HPDE6-E6E7 (cell line): Measurements from ENCODE around the gene GPR132.
"Not testable (repeated sequence)": the region's sequence is repeated elsewhere in the genome, so short reads cannot be mapped to it uniquely, and the experiment has no call there.

Experiments used
- DNase-seq: peaks from one replicate; pipeline ENCODE4 v3.0.0; 2011; ENCODE audit warnings: missing footprints; ENCODE audit errors: extremely low spot score

Gene GPR132

DNA sequence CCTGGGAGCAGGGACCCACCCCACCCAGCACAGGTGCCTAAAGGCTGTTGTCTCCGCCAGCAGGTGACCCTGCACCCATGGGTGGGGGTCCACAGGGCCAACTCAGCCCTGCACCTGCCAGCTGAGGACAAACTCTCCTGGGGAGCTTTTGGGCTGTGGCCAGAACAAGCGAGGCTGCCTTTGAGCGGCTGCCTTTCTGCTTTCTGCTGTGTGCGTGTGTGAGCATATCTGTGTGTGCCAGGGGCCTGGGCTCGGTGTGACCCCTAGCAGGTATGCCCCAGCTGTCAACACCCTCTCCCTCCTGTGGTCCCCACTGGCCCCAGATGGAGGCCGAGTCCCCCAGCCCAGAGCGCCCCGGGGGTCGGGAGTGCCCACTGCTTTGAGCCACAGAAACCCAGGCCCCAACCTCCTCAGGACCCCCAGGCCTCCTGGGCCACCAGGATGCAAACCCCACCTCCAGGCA, 25.9 kb upstream of the GPR132 start:
- DNase-seq = no peak

DNA sequence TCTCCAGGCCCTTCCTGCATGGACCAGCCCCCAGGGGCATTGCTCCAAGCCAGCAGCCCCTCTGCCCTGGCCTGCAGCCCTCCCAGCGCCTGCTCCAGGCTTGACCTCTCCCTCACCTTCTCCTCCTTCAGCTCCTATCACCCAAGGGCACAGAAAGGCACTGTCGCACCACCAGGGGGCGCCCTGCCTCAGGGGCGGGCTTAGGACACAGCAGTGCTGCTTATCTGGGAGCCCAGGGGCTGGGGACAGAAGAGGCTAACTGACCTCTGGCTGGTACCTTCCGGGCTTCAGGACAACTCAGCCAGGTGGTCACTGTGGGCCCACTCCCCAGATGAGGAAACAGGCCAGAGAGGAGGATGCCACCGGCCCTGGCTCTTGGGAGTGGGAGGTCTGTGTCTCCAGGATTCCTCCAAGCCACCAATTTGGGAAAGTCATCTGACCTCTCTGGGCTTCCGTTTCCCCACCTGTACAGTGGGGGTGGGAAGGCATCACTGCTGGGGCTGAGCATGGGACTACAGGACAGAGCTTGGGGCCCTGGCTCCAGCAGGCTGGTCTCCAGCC, 25.3 kb upstream of the GPR132 start:
- DNase-seq = no peak

DNA sequence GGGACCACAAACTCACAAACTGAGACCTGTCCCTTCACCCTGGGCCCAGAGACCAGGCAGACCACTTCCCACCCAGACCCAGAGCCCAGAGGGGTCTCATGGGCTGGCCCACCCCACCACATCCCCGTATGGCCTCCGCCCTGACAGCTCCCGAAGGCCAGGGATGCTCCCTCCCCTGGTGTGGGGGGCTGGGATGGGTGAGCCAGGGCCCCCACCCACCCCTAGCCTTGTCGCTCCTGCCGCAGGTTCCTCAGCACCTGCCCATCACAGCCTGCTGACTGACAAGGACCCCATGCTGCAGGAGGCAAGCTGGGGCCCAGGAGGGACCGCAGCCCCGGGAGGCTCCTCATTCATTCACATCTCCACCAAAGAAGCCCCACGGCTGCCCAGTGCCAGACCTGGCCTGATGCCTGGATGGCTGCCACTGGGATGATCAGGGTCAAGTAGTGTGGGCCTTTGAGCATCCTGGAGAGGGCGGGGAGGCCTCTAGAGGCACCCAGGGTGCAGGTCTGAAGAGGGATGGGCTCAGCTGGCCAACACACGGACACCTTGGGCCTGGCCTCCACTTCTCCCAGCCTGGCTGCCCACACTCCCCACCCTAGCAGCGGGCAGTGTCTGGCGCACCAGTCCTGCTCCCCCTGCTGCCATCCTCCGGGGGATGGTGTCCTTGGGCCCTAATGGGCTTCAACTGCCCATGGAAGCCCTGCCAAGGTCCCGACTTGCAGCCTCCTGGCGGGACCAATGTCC, 24.7 kb upstream of the GPR132 start:
- DNase-seq = no peak

DNA sequence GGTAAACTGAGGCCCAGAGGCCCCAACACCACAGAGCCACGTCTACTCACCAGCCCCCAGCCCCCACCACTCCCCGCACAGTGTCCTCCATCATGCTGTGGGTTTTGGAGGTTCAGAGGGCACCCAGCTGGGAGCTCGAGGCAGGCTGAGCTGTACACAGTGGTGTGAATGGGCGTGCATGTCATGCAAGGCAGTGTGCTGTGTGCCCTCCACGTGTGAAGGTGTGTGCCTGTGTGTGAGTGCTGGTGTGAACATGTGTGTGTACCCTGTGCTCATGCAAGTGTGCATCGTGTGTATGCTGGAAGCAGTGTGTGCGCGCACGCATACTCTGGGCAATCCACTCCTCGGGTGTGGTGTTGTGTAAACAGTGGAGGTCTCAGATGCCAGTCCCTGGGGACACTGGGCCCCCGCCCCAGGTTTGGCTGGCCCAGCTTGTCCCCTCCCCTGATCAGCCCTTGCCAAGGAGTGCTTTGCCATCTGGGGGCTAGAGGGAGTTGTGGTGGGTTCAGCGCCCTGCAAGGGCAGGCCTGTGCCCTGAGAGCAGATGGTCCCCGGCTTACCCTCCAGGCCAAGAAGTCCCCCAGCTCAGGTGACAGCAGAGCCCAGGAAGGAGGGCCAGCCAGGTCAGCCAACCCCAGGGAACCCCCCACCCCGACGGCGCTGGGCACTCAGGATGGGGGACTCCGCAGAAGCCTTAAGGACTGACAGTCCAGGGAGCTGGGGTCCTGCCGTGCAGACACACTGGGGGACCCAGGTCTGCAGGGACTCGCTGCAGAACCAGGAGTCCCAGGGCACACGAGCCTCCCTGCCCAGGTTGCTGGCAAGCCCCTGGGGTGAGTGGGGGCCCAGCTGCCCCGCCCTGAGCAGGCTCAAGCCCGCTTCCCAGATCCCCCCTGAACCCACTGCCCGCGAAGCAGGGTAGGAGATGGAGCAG, 23.8 kb upstream of the GPR132 start:
- no peak for DNase-seq

DNA sequence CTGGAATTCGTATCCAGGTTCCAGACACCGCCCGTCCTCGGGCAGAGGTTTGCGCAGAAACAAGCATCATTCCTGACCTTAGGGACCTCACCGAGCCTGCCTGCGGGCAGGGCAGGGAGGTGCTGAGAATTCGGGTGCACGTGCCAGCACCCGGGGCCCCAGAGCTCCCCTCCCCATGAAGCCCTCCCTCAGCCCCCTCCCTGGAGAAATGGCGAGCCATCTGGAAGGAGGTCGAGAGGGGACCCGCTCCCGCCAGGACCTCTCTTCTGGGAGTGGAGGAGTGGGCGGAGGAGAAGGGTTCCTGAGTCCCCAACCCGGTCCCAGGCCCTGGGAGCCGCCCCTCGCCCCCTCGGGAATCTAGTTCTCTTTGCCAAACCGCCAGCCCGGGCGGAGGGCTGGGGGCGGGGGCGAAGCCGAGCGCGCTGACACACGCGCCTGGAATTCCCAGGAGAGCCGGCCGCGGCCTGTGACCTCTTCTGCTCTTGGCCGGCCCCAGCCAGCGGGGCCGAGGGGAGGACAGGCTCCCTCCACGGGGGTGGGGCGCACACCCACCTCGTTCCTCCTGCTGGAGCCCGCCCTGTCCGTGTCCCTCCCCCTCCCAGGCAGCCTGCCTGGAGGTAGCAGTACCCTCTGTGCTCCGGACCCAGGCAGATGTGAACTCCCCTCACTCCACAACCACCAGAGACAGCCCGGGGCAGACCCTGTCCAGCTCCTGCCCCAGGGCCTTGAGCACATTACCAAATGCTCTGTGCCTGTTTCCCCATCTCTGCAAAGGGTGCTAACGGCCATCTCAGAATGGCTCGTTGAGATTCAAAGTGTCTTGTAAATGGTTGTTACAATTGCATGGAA, 23.0 kb upstream of the GPR132 start:
- no peak for DNase-seq

DNA sequence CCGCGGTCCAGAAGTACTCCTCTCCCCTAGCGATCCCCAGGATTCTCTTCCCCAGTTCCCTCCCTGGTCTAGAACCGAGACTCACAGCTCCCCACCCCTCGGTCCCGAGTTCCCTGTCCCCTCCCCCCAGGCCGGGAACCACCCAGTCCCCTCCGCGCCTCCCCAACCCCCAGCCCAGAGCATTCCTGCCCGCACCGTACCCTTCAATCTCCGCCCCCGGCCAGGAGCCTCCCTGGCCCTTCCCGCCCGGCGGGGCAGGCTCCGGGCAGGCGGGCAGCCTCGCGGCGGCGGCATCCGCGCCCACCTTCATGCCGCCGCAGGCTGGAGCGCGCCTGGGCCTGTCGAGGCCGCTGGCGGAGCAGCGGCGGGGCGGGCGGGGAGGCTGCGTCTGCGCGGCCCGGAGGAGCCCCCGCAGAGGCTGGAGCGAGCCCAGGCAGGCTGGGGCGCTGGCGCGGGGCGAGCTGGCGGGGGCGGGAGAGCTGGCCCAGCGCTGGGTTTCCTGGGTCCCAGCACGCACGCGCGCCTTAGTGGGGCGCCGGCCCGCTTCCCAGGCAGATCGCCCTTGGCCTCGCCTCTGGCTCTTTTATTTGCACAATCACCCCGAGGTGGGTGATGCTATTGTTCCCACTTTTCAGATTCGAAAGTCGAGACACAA, 22.2 kb upstream of the GPR132 start:
- no peak for DNase-seq

DNA sequence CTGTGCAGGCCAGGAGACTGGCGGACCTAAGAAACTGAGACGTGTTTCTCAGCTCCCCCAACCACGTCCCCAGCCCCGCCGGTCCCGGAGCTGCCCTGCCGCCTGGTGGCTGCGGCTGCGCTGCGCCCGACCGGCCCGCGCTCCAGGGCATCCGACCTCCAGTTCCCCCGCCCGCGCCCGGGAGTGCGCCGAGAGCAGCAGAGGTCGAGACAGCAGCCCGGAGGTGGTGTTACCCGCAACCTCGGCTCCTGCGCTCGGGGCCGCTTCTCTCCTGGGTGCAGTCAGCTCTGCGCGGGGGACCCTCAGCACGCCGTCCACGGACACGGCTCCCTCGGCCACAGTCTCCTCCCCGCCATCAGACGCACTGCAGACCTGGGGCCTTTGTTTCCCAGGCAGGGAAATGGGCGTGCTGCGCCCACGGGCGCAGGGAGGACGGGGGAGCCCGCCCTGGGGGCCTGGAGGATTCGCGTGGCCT, 21.6 kb upstream of the GPR132 start:
- DNase-seq = no peak

DNA sequence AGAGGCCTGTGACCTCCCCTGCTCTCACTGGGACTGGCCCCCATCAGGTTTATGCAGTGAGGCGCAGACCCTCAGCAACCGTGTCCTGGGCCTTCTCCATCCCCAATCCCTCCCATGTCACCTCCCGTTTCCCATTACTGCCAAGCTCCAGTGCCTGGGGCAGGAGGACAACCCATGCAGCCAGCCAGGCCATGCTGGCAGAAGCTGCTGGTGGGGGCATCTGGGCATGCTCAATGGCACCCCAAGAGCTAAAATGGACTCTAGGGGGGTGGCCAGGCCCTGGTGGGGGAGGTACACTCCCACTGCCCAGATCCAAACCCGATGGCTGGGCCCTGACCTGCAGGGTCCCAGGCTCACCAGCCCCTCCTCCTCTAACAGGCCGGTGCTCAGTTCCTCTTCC, 20.5 kb upstream of the GPR132 start:
- no peak for DNase-seq

DNA sequence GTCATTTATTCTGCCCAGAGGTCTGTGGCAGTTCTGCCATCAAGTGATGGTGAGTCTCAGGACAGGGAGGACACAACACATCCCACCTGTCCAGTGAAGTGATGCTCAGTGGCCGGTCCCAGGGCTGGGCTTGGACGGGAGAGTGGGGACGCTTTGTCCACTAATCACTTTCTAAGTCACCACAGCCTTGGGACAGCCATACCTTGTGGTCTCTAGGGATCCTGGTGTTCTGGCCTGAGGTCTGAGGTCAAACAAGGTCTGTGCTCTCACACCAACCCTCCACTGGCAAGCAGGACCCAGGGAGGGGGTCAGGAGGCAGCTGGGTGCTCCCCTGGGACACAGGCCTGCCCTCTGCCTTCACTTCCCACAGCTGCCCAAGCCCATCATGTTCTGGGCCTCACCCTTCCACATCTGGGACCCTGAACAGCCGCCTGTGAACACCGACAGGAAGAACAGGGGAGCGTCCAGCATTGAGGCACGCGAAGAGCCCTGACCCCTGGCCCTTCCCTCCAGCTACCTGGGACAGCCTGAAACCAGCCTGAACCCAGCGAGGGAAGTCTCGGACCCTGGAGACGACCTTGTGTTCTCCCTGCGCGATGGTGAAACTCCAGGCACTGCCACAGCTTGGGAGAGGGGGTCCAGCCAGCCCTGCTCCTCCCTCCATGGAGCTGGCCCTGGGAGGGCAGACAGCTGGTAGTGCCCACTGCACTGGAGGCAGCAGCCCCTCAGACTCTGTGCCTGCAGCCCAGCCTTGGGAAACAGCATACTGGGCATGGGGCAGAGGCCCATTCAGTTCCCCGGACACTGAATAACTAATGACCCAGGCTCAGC, 19.7 kb upstream of the GPR132 start:
- DNase-seq = no peak

DNA sequence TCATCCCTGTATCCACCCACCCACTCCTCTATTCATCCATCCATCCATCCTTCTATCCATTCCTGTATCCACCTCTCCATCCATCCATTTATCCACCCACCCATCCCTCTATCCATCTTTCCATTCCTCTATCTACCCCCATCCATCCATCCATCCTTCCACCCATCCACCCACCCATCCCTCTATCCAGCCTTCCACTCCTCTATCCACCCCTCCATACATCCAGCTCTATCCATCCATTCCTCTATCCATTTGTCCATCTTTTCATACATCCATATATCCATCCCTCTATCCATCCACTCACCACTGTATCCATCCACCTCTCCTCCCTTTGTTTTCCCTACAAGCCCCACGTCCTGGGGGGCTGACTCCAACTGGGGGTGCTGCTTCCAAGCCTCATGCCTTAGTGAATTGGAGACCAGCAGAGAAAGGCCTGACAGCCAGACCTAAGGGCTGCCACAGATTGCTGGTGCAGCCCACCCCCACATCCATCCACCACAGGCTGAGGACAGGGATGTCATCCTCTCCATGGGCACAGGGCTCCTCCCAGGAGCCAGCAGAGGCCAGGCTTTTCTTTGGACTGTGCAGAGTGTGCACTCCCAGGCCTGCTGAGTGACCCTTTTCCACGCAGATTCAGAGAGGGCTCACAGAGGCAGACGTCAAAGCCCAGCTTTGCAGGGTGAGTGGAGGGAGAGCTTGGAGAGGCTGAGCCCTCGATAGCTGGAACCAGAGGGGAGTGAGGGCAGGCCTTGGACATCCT, 18.9 kb upstream of the GPR132 start:
- DNase-seq = no peak

DNA sequence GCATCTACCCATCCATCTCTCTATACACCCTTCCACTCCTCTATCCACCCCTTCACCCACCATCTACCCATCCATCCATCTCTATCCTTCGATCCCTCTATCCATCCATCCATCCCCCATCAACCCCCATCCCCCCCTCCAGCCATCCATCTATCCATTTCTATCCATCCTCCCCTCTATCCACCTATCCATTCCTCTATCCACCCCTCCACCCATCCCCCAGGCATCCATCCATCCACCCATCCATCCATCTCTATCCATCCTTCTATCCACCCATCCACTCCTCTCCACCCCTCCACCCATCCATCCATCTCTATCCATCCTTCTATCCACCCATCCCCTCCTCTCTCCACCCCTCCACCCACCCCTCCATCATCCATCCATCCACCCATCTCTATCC, 17.5 kb upstream of the GPR132 start:
- no peak for DNase-seq

DNA sequence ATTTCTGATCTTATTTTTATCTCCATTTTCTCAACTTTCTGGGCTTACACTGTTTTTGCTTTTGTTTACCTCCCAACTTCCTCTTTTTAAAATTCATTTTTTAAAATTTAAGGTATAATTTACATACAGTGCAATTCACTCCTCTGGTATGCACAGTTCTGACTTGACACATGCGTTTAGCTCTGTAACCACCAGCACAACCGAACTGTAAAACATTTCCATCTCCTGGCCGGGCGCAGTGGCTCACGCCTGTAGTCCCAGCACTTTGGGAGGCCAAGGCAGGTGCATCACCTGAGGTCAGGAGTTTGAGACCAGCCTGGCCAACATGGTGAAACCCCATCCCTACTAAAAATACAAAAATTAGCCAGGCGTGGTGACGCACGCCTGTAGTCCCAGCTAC, 16.2 kb upstream of the GPR132 start:
- not testable (repeated sequence) for DNase-seq

DNA sequence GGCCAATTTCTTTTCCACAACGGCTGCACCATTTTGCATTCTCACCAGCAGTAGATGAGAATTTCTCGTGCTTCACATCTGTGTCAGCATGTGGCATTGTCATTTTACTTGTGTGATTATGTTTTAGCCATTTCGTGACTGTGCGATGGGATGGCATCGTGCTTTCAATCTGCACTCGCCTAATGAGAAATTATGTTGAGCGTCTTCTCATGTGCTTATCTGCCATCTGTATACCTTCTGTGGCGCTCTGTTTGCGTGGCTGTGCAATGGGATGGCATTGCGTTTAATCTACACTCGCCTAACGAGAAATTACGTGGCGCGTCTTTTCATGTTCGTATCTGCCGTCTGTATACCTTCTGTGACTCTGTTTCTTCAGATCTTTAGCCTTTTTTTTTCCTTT, 14.9 kb upstream of the GPR132 start:
- no peak for DNase-seq

DNA sequence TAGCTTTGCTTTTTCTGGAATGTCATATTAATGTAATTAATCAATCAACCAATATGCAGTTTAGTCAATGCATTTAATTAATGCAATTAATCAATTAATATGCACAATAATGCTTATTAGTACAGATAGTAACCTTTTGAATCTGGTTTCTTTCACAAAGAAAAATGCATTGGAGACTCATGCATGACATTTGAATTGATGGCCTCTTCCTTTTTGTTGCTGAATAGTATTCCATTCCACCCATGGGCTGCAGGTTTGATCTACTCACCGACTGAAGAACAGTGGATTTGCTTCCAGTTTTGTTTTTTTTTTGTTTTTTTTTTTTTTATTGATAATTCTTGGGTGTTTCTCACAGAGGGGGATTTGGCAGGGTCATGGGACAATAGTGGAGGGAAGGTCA, 13.1 kb upstream of the GPR132 start:
- no peak for DNase-seq

DNA sequence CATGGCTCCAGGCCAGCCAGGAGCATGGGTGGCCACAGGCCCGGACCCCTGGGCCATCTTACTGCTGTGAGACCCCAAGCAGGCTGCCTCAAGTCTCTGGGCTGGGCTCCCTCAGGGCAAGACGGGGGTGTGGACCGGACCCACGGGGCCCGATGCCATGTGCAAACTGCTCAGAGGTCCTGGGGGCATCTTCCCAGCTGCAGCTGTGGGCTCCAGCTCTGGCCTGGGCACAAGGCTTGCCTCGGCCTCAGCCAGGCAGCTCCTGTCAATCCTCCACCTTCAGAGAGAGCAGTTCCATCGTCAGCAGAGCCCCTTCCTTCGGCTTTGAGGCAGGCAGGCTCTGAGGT, 12.4 kb upstream of the GPR132 start:
- no peak for DNase-seq

DNA sequence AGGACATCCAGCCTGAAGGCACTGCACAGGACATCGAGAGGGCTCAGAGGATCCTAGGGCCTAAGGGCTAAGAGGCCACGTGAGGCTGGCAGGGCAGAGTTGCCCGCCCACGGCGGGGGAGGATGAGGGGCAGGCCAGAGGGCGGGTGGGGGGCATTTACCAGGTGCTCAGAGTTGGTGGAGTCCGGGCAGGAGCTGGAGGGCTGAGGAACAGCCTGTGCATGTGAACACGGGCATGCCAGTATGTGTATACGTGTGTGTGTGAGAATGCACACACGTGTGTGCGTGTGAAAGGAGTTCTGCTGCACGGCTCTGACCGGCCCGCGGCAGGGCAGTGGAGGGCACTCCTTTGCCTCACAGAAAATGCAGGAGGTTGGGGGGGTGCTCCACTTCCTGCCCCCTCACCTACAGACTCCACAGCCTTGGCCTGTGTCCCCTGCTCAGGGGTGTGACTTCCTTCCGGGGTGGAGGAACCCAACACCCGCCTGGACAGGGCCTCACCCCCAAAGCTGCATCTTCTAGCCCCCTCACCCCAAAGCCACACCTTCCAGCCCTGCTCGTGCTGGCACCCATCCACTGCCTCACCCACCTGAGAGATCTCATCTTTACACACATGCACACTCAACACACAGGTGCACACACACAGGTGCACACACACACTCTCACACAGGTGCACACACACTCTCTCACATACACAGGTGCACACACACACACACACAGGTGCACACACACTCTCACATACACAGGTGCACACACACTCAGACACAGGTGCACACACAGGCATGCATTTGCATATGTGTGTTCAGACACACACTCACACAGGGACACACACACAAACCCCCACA, 11.8 kb upstream of the GPR132 start:
- no peak for DNase-seq

DNA sequence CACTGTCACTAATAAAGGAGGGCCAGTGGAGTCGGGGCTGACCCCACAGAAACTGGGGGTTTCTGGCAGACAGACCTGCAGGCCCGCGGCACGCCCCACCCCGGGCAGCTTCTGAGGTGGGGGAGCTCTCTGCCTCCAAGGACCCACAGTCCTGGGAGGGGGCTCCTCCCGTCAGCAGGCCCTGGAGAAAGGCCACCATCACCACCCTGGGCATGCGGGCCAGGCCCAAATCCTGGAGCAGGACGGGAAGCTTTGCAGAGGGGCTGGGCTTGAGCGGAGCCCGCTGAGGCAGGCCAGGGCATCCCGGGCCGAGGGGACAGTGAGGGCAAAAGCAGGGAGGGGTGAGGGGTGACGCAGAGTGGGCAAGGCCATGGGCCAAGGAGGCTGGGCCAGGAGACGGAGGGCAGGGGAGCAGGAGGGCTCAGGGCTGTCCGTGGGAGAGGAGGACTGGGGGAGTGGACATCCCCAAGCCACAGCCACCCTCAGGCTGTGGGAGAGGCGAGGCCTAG, 11.1 kb upstream of the GPR132 start:
- DNase-seq = no peak
